Stimulated activated CD4-positive, alpha-beta T cell treated with anti-CD3 and anti-CD28 coated beads, Interleukin-4, amount 100 ng/mL, for 1 hour (primary cell): ENCODE measurements around the gene TMPRSS3.
"Not testable (repeated sequence)": the region's sequence is repeated elsewhere in the genome, so short reads cannot be mapped to it uniquely, and the experiment has no call there.

Experiments
- DNase-seq: peaks from one replicate; pipeline ENCODE4 v3.0.0-alpha.2; 2020

Gene TMPRSS3

GRCh38 chr21:42427809-42428419 is 32.1 kb upstream of the TMPRSS3 start:
- DNase-seq: no peak

DNA sequence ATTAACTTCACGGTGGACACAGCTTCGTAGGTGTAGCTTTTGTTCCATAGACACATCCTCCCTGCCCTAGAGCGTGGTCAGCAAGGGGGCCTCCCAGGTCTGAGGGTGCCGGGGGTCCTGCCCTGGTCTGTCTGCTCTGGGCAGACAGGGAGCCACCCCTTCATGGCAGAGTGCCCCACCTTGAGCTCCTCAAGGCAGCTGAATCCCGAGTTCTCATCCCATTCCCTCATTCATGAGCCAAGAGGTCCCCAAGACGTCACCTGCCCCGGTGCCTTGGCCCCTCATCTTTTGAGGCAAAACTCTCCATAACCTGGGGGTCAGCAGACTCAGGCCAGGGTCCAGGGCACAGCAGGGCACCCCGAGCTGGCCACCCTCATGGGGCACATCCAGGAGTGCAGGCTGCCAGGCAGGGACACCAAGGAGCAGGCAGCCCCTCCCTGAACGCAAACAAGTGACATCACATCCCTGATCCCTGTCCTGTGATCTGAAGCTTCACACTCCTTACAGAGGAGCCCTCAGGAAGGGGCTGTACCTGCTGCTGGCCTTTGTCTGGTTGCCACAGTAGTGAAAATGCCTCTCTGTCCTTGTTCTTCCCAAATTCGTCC is 31.1 kb upstream of the TMPRSS3 start:
- DNase-seq: no peak

DNA sequence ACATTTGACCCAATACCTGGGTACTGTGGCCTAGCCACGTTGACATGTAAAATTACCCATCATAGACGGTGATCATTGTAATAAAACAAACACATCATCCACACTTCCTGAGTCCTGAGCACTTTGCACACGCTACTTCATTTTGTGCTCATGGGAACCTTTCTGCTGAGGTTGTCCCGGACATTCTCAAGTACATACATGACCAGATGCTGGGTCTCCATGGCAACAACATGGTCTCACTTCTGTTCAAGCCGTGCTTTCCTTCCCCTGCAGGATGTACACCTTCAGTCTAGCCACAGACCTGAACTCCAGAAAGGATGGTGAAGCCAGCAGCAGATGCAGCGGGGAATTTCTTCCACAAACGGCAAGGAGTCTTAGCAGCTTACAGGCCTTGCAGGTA is 30.6 kb upstream of the TMPRSS3 start:
- no peak for DNase-seq

GRCh38 chr21:42425591-42425990 is 29.7 kb upstream of the TMPRSS3 start:
- DNase-seq: no peak

GRCh38 chr21:42424914-42425541 is 29.2 kb upstream of the TMPRSS3 start:
- peak; percentile 50 for DNase-seq

DNA sequence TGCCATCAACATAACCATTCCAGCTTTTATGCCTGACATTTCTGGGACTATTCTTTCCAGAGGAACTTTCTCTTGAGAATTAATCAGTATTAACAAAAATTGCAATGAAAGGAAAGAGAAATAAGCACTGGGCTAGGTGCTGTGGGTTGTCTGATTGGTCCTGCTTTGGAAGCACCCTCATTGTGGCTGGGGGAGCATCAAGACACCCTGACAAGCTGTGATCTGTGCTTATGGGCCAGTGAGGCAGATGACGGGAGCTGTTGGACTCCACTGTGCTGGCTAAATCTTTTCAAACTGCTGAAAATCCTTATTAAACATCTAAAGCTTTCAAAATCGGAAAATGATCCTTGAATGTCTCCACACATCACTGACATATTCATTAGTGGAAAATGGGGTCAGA is 27.8 kb upstream of the TMPRSS3 start:
- DNase-seq: no peak

GRCh38 chr21:42423197-42423675 is 27.4 kb upstream of the TMPRSS3 start:
- no peak for DNase-seq

DNA sequence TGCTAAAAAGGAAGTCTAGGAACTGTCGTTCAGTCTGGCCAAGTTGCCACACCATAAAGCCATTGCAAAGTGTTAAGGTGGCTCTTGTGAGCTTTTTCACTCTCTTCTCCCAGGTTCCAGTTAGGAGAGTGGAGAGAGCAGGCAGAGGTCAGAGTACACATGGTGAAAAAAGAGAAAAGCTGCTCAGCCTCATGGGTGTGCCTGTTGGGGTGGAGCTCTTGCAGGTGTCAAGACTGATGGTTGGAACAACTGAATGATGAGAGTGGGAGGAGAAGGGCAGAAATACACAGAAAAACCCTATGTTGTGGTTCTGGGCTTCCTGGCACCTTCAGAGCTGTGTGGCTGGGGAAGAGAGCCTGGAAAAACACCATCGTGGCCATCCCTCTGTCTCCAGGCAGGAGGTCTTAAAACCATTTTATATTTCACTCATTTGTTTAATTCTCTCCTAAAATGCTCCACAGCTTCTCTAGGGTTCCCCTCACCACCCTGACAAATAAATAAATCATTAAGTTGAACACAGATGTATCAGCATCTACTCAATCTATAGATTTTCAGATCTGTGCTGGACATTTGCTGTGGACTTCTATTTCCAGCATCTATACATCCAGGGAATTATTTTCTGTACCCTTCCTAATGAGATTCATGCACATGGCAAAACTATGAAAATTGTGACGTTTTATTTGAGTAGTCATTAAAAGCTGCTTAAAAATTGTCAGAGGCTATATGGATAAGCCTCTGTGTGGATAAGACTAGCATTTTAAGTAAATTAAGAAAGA is 25.4 kb upstream of the TMPRSS3 start:
- DNase-seq: no peak

DNA sequence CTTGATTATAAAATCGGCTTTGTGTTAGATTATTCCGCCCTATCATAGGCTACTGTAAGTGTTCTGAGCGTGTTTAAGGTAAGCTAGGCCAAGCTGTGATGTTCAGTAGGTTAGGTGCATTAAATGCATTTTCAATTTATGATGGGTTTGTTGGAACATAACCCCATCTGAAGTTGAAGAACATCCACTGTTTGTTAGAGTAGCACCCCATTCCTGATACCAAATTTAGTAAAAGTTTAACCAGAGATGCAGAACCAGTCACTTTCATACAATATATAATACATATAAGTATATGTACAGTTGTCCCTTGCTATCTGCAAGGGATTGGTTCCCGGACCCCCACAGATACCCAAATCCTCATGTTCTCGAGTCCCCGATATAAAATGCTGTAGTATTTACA is 24.0 kb upstream of the TMPRSS3 start:
- DNase-seq: no peak

GRCh38 chr21:42418886-42419285 is 23.0 kb upstream of the TMPRSS3 start:
- DNase-seq: no peak

GRCh38 chr21:42417533-42417932 is 21.7 kb upstream of the TMPRSS3 start:
- no peak for DNase-seq

DNA sequence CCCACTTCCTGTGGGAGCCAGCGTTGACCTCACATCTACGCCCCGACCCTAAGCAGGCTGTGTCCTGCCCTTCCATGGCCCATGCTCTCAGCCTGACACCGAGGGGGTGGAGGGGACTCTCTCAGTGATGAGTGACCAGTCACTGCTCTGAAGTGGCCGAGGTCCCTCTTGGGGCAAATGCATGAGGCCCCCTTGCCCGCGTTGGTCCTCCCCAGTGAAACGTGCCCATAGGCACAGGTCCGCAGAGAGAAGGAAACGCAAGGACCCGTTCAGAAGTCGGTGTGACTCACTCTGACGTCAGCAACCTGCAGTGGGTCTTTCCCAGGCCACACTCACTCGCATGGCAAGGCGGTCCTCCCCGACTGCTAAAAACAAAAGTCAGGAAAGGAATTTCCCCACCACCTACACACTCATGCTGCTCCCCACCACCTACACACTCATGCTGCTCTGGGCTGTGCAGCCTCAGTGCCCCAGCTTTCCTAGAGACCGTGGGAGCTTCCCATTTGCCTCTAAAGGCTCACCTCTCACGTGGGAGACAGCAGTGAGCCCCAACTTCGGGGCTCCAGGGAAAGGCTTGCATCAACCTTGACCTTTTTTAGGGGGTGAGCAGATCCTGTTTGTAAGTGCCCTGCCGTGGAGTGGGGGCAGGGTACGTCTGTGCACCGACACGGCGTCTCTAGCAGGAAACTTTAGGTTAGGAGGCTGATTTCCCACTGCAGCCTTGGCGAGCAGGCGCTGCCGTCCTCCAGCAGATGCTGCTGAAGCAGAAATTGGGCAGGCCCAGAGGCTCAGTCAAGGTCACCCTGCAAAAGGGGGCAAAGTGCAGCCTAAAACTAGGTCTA is 19.3 kb upstream of the TMPRSS3 start:
- DNase-seq: peak; percentile 91

- DNase-seq: no peak
Measured at GRCh38 chr21:42414553-42414927, 18.7 kb upstream of the TMPRSS3 start.

DNA sequence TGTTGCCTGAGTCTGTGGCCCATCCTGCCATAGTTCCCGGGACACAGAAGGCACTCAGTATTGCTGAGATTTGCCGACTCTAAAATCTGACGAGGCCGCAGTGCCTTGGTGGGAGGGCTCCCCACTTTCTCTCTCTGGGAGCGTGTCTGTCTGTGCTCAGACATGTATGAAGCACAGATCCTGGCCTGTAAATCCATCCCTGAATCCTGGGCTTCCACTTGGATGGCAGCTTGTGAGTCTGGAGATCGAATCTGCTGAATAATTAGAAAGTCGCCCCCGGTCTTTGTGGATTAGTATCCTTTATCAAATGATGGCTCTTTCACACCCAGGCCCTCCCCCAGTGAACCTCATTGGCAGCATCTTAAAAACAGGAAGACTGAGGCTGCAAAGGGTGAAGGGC is 18.2 kb upstream of the TMPRSS3 start:
- no peak for DNase-seq

- peak; percentile 58 for DNase-seq
Measured at GRCh38 chr21:42413500-42413899, 17.6 kb upstream of the TMPRSS3 start.

- no peak for DNase-seq
Measured at GRCh38 chr21:42413093-42413492, 17.2 kb upstream of the TMPRSS3 start.

GRCh38 chr21:42412636-42412933 is 16.7 kb upstream of the TMPRSS3 start:
- DNase-seq: no peak

DNA sequence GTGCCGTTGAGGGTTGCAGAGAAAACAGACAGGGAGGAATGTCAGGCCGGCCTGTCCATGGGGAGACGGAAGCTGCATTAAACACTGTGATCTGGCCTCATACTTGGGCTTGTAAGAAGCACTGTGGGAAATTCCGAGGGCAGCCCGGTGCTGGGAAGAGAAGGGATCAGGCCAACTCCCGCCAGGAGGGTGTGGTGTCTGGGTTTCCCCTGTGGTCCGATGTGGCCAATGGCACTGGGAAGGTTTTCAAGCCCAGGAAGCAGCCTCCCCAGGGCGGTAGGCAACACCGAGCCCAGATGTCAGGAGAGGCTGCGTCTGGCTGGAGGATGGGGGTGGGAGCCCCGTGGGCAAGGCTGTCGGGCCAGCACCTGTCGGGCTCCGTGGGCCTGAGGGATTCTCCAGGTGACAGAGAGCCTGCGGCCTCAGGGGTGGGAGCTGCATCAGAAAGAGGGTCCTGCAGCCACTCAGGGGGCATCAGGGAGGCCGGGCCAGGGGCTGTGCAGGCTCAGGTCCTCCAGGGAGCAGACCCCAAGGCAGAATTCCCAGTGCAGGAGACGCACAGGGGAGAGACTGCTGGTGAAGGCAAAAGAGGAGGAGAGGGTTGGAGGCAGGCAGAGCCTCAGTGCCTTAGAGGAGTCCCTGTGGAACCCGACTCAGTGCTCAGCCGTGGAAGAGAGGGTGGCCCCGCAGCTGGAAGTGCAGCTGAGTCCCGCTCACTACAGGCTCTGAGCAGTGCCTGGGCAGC is 16.2 kb upstream of the TMPRSS3 start:
- DNase-seq: no peak

DNA sequence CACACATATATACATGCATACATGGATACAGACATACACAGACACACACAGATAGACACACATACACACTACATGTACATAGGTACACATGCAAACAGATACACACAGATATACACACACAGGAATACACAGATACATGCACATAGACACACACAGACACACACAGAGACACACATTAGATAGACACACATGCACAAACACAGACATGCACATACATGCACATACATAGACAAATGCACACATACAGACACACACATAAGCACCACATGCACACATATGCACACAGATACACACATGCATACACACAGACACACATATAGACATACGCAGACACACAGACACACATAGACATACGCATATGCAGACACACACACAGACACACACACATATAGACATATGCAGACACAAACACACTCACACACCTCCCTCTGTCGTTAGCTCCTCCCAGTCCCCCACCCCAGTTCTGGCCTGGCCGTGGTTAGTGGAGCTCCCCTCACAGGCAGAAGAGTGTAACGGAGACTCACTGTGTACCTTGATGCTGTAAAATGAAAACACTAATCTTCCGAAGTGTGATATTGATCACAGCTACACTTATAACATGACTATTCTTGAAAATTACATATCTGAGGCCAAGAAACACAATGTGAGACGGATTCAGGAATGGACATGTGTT is 15.5 kb upstream of the TMPRSS3 start:
- DNase-seq: no peak

GRCh38 chr21:42409366-42409765 is 13.5 kb upstream of the TMPRSS3 start:
- DNase-seq: no peak

GRCh38 chr21:42408718-42409117 is 12.9 kb upstream of the TMPRSS3 start:
- DNase-seq: not testable (repeated sequence)

- DNase-seq: no peak
Measured at GRCh38 chr21:42407476-42407875, 11.6 kb upstream of the TMPRSS3 start.
